GM18502 (cell line): ENCODE data around the gene IMMP1L.
"Not testable (repeated sequence)": the region's sequence is repeated elsewhere in the genome, so short reads cannot be mapped to it uniquely, and the experiment has no call there.

Experiments
- ATAC-seq: cut with Tn5 transposase; IDR thresholded peaks from one replicate; pipeline ENCODE4 v1.9.1; 2021; ENCODE audit warnings: mild to moderate bottlenecking; ENCODE audit not compliant: unreplicated experiment, poor library complexity

IMMP1L gene, protein sequence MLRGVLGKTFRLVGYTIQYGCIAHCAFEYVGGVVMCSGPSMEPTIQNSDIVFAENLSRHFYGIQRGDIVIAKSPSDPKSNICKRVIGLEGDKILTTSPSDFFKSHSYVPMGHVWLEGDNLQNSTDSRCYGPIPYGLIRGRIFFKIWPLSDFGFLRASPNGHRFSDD

DNA sequence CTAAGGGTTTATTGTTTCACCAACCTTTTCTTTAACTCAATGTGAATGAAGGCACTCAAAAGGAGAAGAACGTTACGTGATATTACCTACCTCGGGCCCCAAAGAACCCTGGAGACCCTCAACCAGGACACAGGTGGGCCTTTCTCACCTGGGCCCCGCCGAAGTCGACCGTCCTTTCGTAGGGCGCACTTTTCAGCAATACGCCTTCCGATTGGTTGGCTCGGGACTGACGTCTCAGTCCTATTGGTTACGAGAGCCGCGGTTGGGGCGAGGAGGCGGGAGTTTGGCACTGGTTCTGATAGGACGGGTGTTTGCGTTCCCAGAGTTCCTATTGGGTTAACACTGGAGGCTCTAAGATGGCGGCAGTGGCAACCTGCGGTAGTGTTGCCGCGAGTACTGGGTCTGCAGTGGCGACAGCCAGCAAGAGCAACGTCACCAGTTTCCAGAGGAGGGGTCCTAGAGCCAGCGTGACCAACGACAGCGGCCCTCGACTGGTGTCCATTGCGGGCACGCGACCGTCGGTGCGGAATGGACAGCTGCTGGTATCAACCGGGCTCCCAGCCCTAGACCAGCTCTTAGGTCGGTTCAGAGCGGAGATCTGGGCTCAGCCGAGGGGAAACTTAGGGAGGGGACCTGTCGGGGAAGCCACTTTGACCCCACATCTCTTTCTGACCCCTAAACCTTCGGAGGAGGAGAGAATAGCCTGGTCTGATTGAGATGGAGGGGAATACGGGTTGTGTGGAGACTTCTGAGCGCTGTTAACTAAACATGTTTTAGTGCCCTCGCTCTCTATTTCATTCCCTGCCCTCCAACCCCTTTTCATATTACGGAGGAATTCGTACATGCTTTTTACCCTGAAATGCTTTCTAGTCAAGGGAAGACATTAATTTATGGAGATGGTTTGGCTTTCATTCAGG is at the start of gene IMMP1L, which contains the start of gene ELP4:
IMMP1L (minus strand) TSS at position 194 of the 917 bp plus-strand sequence. CDS start 46,346 bp downstream, outside the sequence.
ELP4 (plus strand) TSS at position 339 of the 917 bp plus-strand sequence; CDS start at position 357, 18 bp downstream.
- peak; percentile 100 for ATAC-seq

DNA sequence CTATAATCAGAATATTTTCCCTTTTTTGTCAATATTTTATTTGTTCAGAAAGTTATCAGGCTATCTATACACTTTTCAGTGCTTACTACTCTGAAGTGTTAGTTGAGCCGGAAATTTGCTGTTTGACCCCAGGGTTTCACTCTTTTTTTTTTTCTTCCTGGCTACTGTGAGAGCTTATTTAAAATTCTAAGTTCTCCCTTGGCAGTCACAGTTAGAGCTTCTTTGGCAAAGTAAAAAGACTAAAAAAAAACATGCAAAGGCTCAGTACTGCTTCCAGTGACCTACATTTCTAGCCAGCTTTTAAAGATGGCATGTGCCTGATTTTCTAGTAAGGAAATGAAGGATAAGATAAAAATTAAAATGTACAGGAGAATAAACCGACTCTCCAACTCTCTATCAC is 48.6 kb upstream of the IMMP1L start:
- no peak for ATAC-seq

DNA sequence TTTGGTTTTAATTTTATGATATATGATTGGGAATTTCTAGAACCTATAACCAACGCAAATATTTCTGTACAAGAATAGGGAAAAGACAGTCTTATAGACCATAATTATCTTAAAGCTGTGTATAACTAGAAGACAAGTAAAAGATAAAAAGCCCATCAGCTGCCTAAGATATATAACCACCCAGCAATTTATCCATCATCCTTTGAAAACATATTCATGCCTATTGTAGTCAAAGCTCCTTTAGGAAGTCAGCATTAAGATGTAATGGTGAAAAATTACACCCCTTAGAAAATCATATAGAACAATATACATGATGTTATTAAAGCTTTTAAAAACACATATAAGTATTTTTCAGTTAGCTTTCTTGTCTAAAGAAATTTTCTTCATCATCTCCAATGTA is 46.5 kb upstream of the IMMP1L start:
- no peak for ATAC-seq

GRCh38 chr11:31542862-31543261 is 33.4 kb upstream of the IMMP1L start:
- ATAC-seq = no peak

DNA sequence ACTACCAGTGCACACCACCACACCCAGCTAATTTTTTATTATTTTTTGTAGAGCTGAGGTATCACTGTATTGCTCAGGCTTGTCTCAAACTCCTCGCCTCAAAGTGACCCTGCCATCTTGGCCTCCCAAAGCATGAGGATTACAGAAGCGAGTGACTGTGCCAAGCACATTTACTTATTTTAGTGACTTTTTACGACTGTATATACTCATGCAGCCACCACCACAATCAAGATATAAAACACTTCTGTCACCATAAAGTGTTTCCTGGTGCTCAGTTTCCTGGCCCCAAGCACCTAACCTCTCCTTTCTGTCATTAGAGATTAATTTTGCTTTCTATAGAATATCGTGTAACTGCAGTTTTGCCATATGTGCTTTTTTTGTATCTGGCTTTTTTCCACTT is 26.1 kb upstream of the IMMP1L start:
- no peak for ATAC-seq

DNA sequence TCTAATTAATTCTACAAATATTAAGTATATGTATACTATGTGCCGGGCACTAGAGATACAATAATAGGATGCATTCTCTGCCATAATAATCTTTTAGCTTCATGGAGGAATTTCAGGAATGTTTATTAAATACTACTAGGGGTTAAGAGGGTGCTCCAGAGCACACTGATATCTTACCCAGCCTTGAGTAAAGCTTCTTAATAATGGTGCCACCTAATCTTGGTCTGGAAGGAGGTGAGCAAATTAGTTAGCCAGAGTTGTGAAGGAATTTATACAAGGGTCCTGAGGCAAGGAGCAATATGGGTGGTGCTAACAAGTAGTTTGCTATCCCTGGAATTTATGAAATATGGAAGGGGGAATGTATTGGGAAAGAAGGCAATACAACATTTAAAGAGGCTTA is 21.9 kb upstream of the IMMP1L start:
- no peak for ATAC-seq

DNA sequence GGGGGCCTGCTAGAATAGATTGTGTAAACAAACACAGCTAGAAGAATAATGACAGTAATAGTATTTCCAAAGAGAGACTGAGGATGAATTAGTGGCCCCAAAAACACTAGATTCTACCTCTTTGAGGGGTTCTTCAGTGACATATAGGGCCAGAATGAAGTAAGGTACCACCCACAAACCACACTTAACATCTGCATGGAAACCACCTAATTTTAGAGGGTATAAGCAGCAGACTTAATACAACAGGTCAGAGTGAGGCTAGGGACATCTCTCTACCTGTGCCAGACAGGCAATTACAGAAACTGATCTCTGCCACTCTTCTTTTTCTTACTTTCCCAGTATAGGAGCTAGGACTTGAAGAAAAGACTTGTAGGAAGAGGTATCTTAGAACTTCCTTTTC is 20.3 kb upstream of the IMMP1L start:
- peak; percentile 76 for ATAC-seq

DNA sequence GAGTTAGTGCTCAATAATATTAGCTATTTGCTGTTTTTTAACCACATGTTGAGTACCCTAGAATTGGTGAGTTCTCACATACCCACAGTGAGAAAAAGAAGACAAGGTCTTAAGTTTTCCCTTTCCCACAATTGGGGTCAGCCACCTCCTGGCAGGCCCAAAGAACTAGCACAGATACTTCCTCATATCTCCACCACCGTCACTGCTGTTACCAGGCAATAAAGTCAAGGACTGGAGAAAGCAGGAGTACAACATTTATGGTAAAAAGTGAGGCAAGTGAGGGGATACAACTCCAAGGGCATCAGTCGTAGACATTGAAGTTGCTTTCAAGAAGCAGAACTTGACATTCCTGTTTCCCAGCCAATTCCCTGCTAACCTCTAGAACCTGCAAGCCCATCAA is 19.8 kb upstream of the IMMP1L start:
- no peak for ATAC-seq

DNA sequence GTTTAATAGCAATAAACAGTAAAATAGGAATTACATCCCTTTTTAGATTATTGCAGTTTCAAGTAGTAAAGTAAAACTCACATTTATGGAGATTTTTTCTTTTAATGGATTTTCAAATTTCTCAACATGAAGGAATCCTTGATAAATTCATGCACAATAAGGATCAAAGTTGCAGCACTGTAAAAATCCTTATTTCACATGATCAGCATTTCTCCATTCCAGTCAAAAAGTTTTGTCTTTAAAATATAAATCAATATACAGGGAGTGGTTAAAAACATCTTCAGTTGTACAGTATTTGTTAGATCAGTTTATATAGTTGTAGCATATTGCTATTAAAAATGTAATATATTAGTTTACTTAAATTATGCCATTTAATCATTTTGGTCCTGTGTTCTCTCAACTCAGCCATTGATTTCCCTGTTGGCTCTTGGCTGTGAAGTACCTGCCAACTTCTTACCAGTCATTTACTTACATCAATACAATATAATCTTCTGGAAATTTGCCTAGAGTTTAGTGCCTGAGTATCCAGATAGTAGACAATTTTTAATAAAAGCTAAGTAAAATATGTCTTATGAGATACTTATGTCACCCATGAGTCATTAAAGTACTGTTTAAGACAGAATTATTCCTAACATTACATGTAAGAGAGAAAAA is 12.2 kb upstream of the IMMP1L start:
- no peak for ATAC-seq

- no peak for ATAC-seq
Observed at GRCh38 chr11:31512117-31512516, 2.7 kb upstream of the IMMP1L start.

- ATAC-seq = peak; percentile 14
Observed at GRCh38 chr11:31509051-31509428, 382 bp downstream of the IMMP1L start.

DNA sequence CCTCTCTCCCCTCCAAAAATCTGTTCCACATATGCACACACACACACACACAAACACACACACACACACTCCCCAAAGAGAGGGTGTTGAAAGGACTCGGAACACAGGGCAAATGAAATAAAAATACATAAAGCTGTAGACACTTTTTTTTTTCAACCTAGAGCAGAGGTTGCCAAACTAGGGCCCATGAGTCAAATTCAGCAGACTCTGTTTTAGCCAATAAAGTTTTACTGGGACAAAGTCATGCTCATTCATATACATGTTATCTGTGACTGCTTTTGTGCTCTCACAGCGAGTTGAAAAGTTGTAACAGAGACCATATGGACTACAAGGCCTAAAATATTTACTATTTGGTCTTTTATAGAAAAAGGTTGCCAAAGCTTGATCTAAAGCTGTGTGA is 8.9 kb downstream of the IMMP1L start:
- no peak for ATAC-seq

- no peak for ATAC-seq
Observed at GRCh38 chr11:31499576-31500178, 9.7 kb downstream of the IMMP1L start.

- not testable (repeated sequence) for ATAC-seq
Observed at GRCh38 chr11:31493762-31494161, 15.7 kb downstream of the IMMP1L start.

DNA sequence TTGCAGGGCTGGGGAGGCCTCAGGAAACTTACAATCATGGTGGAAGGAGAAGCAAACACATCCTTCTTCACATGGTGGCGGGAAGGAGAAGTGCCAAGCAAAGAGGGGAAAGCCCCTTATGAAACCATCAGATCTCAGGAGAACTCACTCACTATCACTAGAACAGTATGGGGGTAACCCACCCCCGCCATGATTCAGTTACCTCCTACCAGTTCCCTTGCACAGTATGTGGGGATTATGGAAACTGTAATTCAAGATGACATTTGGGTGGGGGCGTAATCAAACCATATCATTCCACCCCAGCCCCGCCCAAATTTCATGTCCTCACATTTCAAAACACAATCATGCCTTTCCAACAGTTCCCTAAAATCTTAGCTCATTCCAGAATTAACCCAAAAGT is 16.2 kb downstream of the IMMP1L start:
- ATAC-seq = no peak

GRCh38 chr11:31492320-31492913 is 17.0 kb downstream of the IMMP1L start:
- no peak for ATAC-seq

- no peak for ATAC-seq
Observed at GRCh38 chr11:31487848-31488247, 21.6 kb downstream of the IMMP1L start.

DNA sequence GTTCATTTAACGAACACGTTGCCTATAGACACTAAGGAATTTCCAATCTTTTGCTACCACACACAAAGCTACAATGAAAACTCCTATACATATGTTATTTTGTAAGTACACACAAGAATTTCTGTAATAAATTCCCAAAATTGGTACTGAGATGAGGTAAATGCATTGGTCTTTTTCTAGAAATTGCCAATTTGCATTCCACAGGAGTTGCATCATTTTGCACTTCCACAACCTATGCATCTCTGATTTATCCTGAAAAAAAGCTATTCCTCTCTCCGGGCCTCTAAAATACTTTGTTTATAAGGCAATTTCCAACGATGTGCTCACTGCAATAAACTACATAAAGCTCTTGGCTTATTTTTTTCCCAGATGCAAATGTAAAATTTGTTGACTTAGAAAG is 24.9 kb downstream of the IMMP1L start:
- no peak for ATAC-seq

DNA sequence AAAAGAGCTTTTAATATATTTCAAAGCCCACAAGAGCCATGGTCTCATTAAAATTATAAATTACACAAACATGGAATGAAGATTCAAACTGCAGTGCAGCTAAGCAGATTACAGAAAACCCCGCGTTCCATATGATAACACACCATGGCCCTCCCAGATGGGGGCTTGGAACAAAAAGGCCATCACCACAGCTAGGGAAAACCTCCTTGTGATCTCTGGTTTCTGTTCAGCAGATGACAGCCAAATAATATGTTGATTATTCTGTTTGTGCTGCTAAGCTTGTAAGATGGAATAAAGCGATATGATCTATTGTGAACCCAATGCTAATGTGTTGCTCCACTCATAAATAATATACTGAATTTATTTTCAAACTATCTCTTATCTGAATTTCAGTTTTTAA is 28.5 kb downstream of the IMMP1L start:
- no peak for ATAC-seq

- ATAC-seq = no peak
Observed at GRCh38 chr11:31479066-31479465, 30.4 kb downstream of the IMMP1L start.
